Measurements from ENCODE around the gene PAX8. TPM values are rescaled to one million over a fixed set of nuclear protein-coding genes. Genes with fewer than 3 reads are reported as not detected.

Gene PAX8
- total and polyA plus RNA-seq, 10 of the 15 experiments (the other 5 are each of a cell fraction or from before 2014, with no cell fraction given) = 0.16 to 2.5 (median 0.97) TPM

- FAIRE-seq (no peak), ATAC-seq (no peak), DNase-seq (ENCODE audit: low read depth, low spot score) (no peak)
- in situ Hi-C loops (cut with MboI) = no loop called here
- H3K79me2 ChIP-seq (ENCODE audit: control insufficient read depth, insufficient read depth, low read length) = no peaks in the 10 kb centered on the region
- H3K4me1 ChIP-seq (ENCODE audit: control insufficient read depth, insufficient read depth, low read length) = no peaks in the 10 kb centered on the region
- BruUV-seq (replicated peaks) = no TSS peak
- ChIA-PET POLR2A (no interaction called here), SMC1A (ENCODE audit: uncharacterized antibody, unreplicated experiment) (no interaction called here), CTCF (no interaction called here), RAD21 (ENCODE audit: unreplicated experiment) (no interaction called here)
- no peak overlapping the region for H3K9ac ChIP-seq (ENCODE audit: control insufficient read depth, insufficient read depth, low read length)
- no peak overlapping the region for H3K4me2 ChIP-seq (ENCODE audit: control insufficient read depth, insufficient read depth)
- WGBS (ENCODE audit: insufficient coverage, insufficient replicate concordance, low lambda C conversion rate, missing lambda C conversion rate) = 36% methylated on average over 4 of the region's 4 CpGs
- H3K4me3 ChIP-seq = no peak overlapping the region
- intact Hi-C loops (cut with micrococcal nuclease; ENCODE audit: unreplicated experiment) = no loop called here
- H3K27ac ChIP-seq (ENCODE audit: control insufficient read depth, insufficient read depth) = no peak overlapping the region
- TF ChIP-seq SUZ12 (IDR thresholded peaks at IDR 0.05; ENCODE audit: unreplicated experiment) (no peak), DPF2 (IDR thresholded peaks at IDR 0.05) (no peak), CHD4 (IDR thresholded peaks at IDR 0.05) (no peak), ATF3 (IDR thresholded peaks at IDR 0.05; ENCODE audit: borderline replicate concordance, extremely low read depth, low read depth, low read length) (no peak), NR2C1 (IDR thresholded peaks at IDR 0.05) (no peak), JUNB (IDR thresholded peaks at IDR 0.05) (no peak), BRCA1 (IDR thresholded peaks at IDR 0.05; ENCODE audit: low read depth, low read length) (no peak), STAT3 (IDR thresholded peaks at IDR 0.05; ENCODE audit: low read depth, low read length) (no peak), MTA3 (IDR thresholded peaks at IDR 0.05; ENCODE audit: borderline replicate concordance, low read length) (no peak)
- no peaks in the 10 kb centered on the region for H3K36me3 ChIP-seq (ENCODE audit: control insufficient read depth in 2 of 2, insufficient read depth in 2 of 2, low read length in 1 of 2)
- H4K20me1 ChIP-seq (ENCODE audit: control insufficient read depth, insufficient read depth) = no peaks in the 10 kb centered on the region
- H3K27me3 ChIP-seq (replicated peaks in 1 of 2; ENCODE audit: control insufficient read depth in 2 of 2, insufficient read depth in 2 of 2, low read length in 1 of 2) = no peaks in the 10 kb centered on the region; a peak in 1 of 4 replicates
- no peak overlapping the region for H2AFZ ChIP-seq (ENCODE audit: control insufficient read depth, low read depth, low read length)
- H3K9me3 ChIP-seq (replicated peaks; ENCODE audit: control insufficient read depth, insufficient read depth, low read length) = no peaks in the 10 kb centered on the region
Observed at GRCh38 chr2:113300281-113300680, 21.6 kb upstream of the PAX8 start.

DNA sequence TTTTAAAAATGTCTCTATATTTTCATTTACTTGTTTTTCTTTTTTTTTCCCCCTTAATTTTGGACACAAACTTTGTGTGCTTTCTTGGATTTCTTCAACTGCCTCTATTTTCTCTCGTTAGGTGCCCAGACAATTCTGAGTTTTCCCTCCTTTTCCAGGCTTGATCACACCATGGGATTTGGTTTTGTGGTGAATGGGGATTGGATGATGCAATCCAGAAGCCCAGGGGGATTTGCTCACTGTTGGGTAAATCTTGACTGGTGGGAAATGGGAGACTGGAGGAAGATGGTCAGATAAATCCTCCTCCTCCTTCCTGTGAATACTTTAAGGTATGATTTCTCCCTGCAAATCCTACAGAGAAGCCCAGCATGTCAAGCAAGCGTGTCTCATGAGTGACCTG, 19.5 kb upstream of the PAX8 start:
- ATAC-seq = no peak
- no peak overlapping the region for H2AFZ ChIP-seq (ENCODE audit: control insufficient read depth, low read depth, low read length)
- H3K27ac ChIP-seq (ENCODE audit: control insufficient read depth, insufficient read depth) = no peak overlapping the region
- H3K4me1 ChIP-seq (ENCODE audit: control insufficient read depth, insufficient read depth, low read length) = no peaks in the 10 kb centered on the region
- no peaks in the 10 kb centered on the region; a peak in 1 of 4 replicates for H3K27me3 ChIP-seq (replicated peaks in 1 of 2; ENCODE audit: control insufficient read depth in 2 of 2, insufficient read depth in 2 of 2, low read length in 1 of 2)
- ChIA-PET CTCF (interaction anchor here (0.6 to 3.2 kb wide), 3 partner anchors 49 to 1386 kb away, joined by 3 to 22 read pairs (median 7); no protein-coding TSS in a partner anchor), SMC1A (ENCODE audit: uncharacterized antibody, unreplicated experiment) (interaction anchor here (1.0 to 1.4 kb wide), 2 partner anchors 79 to 93 kb away, joined by 3 read pairs; no protein-coding TSS in a partner anchor), RAD21 (ENCODE audit: unreplicated experiment) (no interaction called here), POLR2A (no interaction called here)
- H3K4me2 ChIP-seq (ENCODE audit: control insufficient read depth, insufficient read depth) = no peak overlapping the region
- H3K36me3 ChIP-seq (ENCODE audit: control insufficient read depth in 2 of 2, insufficient read depth in 2 of 2, low read length in 1 of 2) = no peaks in the 10 kb centered on the region
- DNase-seq (ENCODE audit: low read depth, low spot score) = no peak
- H4K20me1 ChIP-seq (ENCODE audit: control insufficient read depth, insufficient read depth) = no peaks in the 10 kb centered on the region
- no peaks in the 10 kb centered on the region for H3K79me2 ChIP-seq (ENCODE audit: control insufficient read depth, insufficient read depth, low read length)
- H3K4me3 ChIP-seq = no peak overlapping the region
- no peaks in the 10 kb centered on the region for H3K9me3 ChIP-seq (replicated peaks; ENCODE audit: control insufficient read depth, insufficient read depth, low read length)
- intact Hi-C loops (cut with micrococcal nuclease; ENCODE audit: unreplicated experiment) = loop anchor here (10.0 kb wide), 1 partner anchor 77 kb away; no protein-coding TSS in a partner anchor
- WGBS (ENCODE audit: insufficient coverage, insufficient replicate concordance, low lambda C conversion rate, missing lambda C conversion rate) = 37% methylated on average over 2 of the region's 2 CpGs
- H3K9ac ChIP-seq (ENCODE audit: control insufficient read depth, insufficient read depth, low read length) = no peak overlapping the region
- no peak for FAIRE-seq
- in situ Hi-C loops (cut with MboI) = no loop called here
- BruUV-seq (replicated peaks) = no TSS peak
- no peak for TF ChIP-seq MTA2 (IDR thresholded peaks at IDR 0.05; ENCODE audit: low read depth)
- TF ChIP-seq BMI1 (IDR thresholded peaks at IDR 0.05; ENCODE audit: borderline replicate concordance) = no peak
- TF ChIP-seq CUX1 (IDR thresholded peaks at IDR 0.05; ENCODE audit: insufficient replicate concordance, low read depth, low read length) = no peak
- TF ChIP-seq ESRRA (IDR thresholded peaks at IDR 0.05; ENCODE audit: low read length) = no peak
- TF ChIP-seq FOS (IDR thresholded peaks at IDR 0.05; ENCODE audit: borderline replicate concordance, extremely low read depth, insufficient read length) = no peak
- TF ChIP-seq BCL11A (IDR thresholded peaks at IDR 0.05; ENCODE audit: low read depth, low read length) = no peak

Measured in GM12878 (cell line).